Mesenchymal stem cell (in vitro differentiated cells and primary cell): ENCODE measurements around the gene IFI27L2.

Experiments
- DNase-seq: peaks from one replicate; pipeline ENCODE4 v3.0.0-alpha.2; 2013
- H2AFZ ChIP-seq: one replicate; pipeline ENCODE4 v1.6.1; 2013; ENCODE audit warnings: low read depth, mild to moderate bottlenecking, control low read depth, inconsistent platforms, low read length, moderate library complexity
- H2AK5ac ChIP-seq: 2 replicates; pipeline ENCODE4 v1.6.1; 2013; ENCODE audit warnings: low read length, moderate library complexity, mild to moderate bottlenecking, inconsistent platforms; ENCODE audit not compliant: severe bottlenecking
- H2BK120ac ChIP-seq: one replicate; pipeline ENCODE4 v1.6.1; 2013; ENCODE audit warnings: low read depth, mild to moderate bottlenecking, inconsistent platforms, low read length, moderate library complexity
- H2BK12ac ChIP-seq, 2 experiments: one replicate each; pipeline ENCODE4 v1.6.1; 2013; ENCODE audit warnings: inconsistent platforms in 2 of 2, low read length in 2 of 2, mild to moderate bottlenecking in 2 of 2, moderate library complexity in 2 of 2, control low read depth in 1 of 2
- H2BK15ac ChIP-seq: one replicate; pipeline ENCODE4 v1.6.1; 2013; ENCODE audit warnings: mild to moderate bottlenecking, low read depth, inconsistent platforms; ENCODE audit not compliant: poor library complexity, severe bottlenecking
- H2BK5ac ChIP-seq: 2 replicates; pipeline ENCODE4 v1.6.1; 2013; ENCODE audit warnings: low read depth, mild to moderate bottlenecking, low read length, control low read depth, inconsistent platforms; ENCODE audit not compliant: poor library complexity, severe bottlenecking
- H3K14ac ChIP-seq, 2 experiments: one replicate each; pipeline ENCODE4 v1.6.1; 2013; ENCODE audit warnings: inconsistent platforms in 2 of 2, low read length in 2 of 2, control low read depth in 1 of 2, mild to moderate bottlenecking in 1 of 2, moderate library complexity in 1 of 2
- H3K18ac ChIP-seq, 2 experiments: one replicate each; pipeline ENCODE4 v1.6.1; 2013; ENCODE audit warnings: inconsistent platforms in 2 of 2, low read length in 2 of 2, control low read depth in 1 of 2, low read depth in 1 of 2, mild to moderate bottlenecking in 1 of 2
- H3K23ac ChIP-seq, 2 experiments: one replicate each; pipeline ENCODE4 v1.6.1; 2013; ENCODE audit warnings: inconsistent platforms in 2 of 2, low read length in 2 of 2, mild to moderate bottlenecking in 2 of 2, moderate library complexity in 2 of 2, control low read depth in 1 of 2
- H3K27ac ChIP-seq: 2 replicates; pipeline ENCODE4 v1.5.1; 2013; ENCODE audit warnings: mild to moderate bottlenecking, moderate library complexity, low read length, control low read depth, inconsistent platforms; ENCODE audit not compliant: poor library complexity, severe bottlenecking
- H3K27me3 ChIP-seq, 2 experiments: 2 replicates each; pipeline versions ENCODE4 v1.6.1 to v1.7.0; 2013; ENCODE audit warnings: low read length in 2 of 2, mild to moderate bottlenecking in 2 of 2, moderate library complexity in 2 of 2, control low read depth in 1 of 2, inconsistent platforms in 1 of 2; ENCODE audit not compliant: control insufficient read depth in 1 of 2, insufficient read depth in 1 of 2
- H3K36me3 ChIP-seq, 2 experiments: 2 replicates each; pipeline versions ENCODE4 v1.6.1 to v1.7.0; 2013; ENCODE audit warnings: low read length in 2 of 2, control low read depth in 1 of 2, inconsistent platforms in 1 of 2, low read depth in 1 of 2, mild to moderate bottlenecking in 1 of 2; ENCODE audit not compliant: insufficient read depth in 2 of 2, control insufficient read depth in 1 of 2
- H3K4ac ChIP-seq, 2 experiments: one replicate each; pipeline ENCODE4 v1.6.1; 2013; ENCODE audit warnings: inconsistent platforms in 2 of 2, low read length in 2 of 2, mild to moderate bottlenecking in 2 of 2, moderate library complexity in 2 of 2, control low read depth in 1 of 2, low read depth in 1 of 2
- H3K4me1 ChIP-seq: 2 replicates; pipeline ENCODE4 v1.6.1; 2013; ENCODE audit warnings: low read depth, low read length, control low read depth; ENCODE audit not compliant: control insufficient read depth, insufficient read depth
- H3K4me2 ChIP-seq: 2 replicates; pipeline ENCODE4 v1.6.1; 2013; ENCODE audit warnings: low read length, mild to moderate bottlenecking, inconsistent platforms; ENCODE audit not compliant: poor library complexity, severe bottlenecking
- H3K4me3 ChIP-seq, 2 experiments: 2 replicates each; pipeline versions ENCODE4 v1.5.1 to v1.7.0; 2013; ENCODE audit warnings: low read length in 2 of 2, mild to moderate bottlenecking in 2 of 2, control low read depth in 1 of 2, low read depth in 1 of 2; ENCODE audit not compliant: insufficient read depth in 1 of 2
- H3K79me1 ChIP-seq: replicated peaks from 2 replicates; pipeline ENCODE4 v1.6.1; 2013; ENCODE audit warnings: mild to moderate bottlenecking, control low read depth, low read length, inconsistent platforms; ENCODE audit not compliant: poor library complexity, severe bottlenecking
- H3K9ac ChIP-seq: 2 replicates; pipeline ENCODE4 v1.7.0; 2013; ENCODE audit warnings: mild to moderate bottlenecking, low read length, moderate library complexity
- H3K9me3 ChIP-seq: 2 replicates; pipeline ENCODE4 v1.7.0; 2013; ENCODE audit warnings: mild to moderate bottlenecking, low read length; ENCODE audit not compliant: control insufficient read depth
- H4K8ac ChIP-seq: one replicate; pipeline ENCODE4 v1.6.1; 2013; ENCODE audit warnings: inconsistent platforms, mild to moderate bottlenecking, low read length, moderate library complexity
- H4K91ac ChIP-seq: one replicate; pipeline ENCODE4 v1.6.1; 2013; ENCODE audit warnings: mild to moderate bottlenecking, low read length, inconsistent platforms
- WGBS: methylation state at CpG from one replicate; pipeline ENCODE4 v1.1.7; 2013; ENCODE audit warnings: mixed read lengths; 5-methylcytosine and 5-hydroxymethylcytosine counted together

Gene IFI27L2

DNA sequence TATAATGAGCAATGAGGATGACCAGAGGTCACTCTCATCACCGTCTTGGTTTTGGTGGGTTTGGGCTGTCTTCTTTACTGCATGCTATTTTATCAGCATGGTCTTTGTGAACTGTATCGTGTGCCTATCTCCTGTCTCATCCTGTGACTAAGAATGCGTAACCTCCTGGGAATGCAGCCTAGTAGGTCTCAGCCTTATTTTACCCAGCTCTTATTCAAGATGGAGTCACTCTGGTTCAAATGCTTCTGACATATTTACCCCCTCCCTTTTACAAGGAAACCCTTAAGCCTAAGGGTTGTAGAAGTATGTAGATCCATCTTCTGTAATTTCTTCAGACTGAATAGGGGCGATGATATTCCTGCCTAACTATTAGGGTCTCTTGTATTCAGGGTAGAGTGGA lies 39.9 kb downstream of the IFI27L2 start:
- Histone ChIP-seq H3K4me2 (no peak overlapping the region), H2BK5ac (no peak overlapping the region), H3K4me1 (no peaks in the 10 kb centered on the region), H2BK120ac (no peak overlapping the region), H3K27ac (no peak overlapping the region), H3K4ac (no peak overlapping the region), H3K14ac (no peak overlapping the region), H3K9ac (no peak overlapping the region), H4K91ac (no peak overlapping the region), H2AK5ac (no peak overlapping the region), H3K23ac (no peak overlapping the region), H3K9me3 (no peaks in the 10 kb centered on the region), H3K36me3 (no peaks in the 10 kb centered on the region), H3K79me1 (peaks cover 23% of the 10 kb centered on the region), H2AFZ (no peak overlapping the region), H3K18ac (peak overlapping the region in 1 of 2 experiments; percentile 34), H2BK12ac (no peak overlapping the region), H3K27me3 (no peaks in the 10 kb centered on the region), H4K8ac (no peak overlapping the region), H2BK15ac (no peak overlapping the region), H3K4me3 (no peak overlapping the region)
- 57% methylated on average over 4 of the region's 4 CpGs for WGBS
- DNase-seq, result no peak

DNA sequence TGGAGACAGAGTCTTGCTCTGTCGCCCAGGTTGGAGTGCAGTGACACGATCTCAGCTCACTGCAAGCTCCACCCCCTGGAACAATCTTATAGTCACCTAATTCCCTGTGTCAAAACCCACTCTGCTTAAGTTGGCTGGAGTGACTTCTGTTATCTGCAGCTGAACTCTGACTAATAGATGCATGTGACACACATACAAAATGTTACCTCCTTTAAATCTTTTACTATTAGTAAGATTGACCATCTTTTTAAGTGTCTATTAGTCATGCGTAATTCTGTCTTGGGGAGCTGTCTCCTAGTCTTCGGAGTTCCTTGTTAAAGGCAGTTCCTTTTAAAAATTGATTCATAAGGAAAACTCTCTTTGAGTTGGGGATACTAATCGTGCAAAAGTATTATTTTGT lies 40.9 kb downstream of the IFI27L2 start:
- H3K27me3 ChIP-seq, result no peaks in the 10 kb centered on the region
- WGBS, result 35% methylated on average over 4 of the region's 5 CpGs
- H3K9ac ChIP-seq, result no peak overlapping the region
- H2BK120ac ChIP-seq, result no peak overlapping the region
- no peak overlapping the region for H2BK5ac ChIP-seq
- H2AFZ ChIP-seq, result no peak overlapping the region
- no peak overlapping the region for H3K4me3 ChIP-seq
- no peak overlapping the region for H3K4me2 ChIP-seq
- H3K9me3 ChIP-seq, result no peaks in the 10 kb centered on the region
- H3K18ac ChIP-seq, result no peak overlapping the region
- no peak overlapping the region for H2BK12ac ChIP-seq
- H3K36me3 ChIP-seq, result no peaks in the 10 kb centered on the region
- H3K14ac ChIP-seq, result no peak overlapping the region
- no peaks in the 10 kb centered on the region for H3K4me1 ChIP-seq
- no peak overlapping the region for H4K91ac ChIP-seq
- H3K27ac ChIP-seq, result no peak overlapping the region
- DNase-seq, result peak; percentile 50
- no peak overlapping the region for H4K8ac ChIP-seq
- peaks cover 23% of the 10 kb centered on the region for H3K79me1 ChIP-seq
- H2AK5ac ChIP-seq, result no peak overlapping the region
- H3K4ac ChIP-seq, result no peak overlapping the region
- no peak overlapping the region for H3K23ac ChIP-seq
- no peak overlapping the region for H2BK15ac ChIP-seq

DNA sequence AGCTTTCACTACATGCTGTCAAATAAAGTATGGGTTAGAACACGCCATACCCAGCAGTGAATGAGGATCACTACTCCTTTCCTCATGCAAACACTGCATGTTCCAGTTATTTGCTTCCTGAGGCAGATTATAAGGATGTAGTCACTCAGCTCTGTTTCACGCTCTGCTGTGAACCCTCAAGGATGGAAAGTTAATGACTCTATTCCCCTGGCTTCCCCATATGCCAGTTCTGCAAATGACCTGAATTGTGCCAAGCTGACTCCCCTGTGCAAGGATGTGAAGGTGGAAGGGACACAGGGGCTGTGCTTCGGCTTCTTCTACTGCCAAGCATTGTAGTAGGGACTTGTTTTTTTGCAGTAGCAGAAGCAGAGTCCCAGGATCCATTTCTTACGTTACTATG lies 41.5 kb downstream of the IFI27L2 start:
- peaks cover 28% of the 10 kb centered on the region for H3K79me1 ChIP-seq
- no peak overlapping the region for H2BK120ac ChIP-seq
- H2BK15ac ChIP-seq, result no peak overlapping the region
- no peak overlapping the region for H2BK5ac ChIP-seq
- H3K27ac ChIP-seq, result no peak overlapping the region
- H3K18ac ChIP-seq, result peak overlapping the region; percentile 54 to 66
- no peaks in the 10 kb centered on the region for H3K4me1 ChIP-seq
- H2AFZ ChIP-seq, result no peak overlapping the region
- H4K8ac ChIP-seq, result no peak overlapping the region
- WGBS, result 97% methylated on average over 4 of the region's 4 CpGs
- no peak for DNase-seq
- H2BK12ac ChIP-seq, result peak overlapping the region in 1 of 2 experiments; percentile 52
- H3K4ac ChIP-seq, result no peak overlapping the region
- H3K27me3 ChIP-seq, result no peaks in the 10 kb centered on the region
- H3K23ac ChIP-seq, result no peak overlapping the region
- H3K9me3 ChIP-seq, result no peaks in the 10 kb centered on the region
- no peaks in the 10 kb centered on the region for H3K36me3 ChIP-seq
- H3K14ac ChIP-seq, result no peak overlapping the region
- no peak overlapping the region for H3K4me3 ChIP-seq
- no peak overlapping the region for H2AK5ac ChIP-seq
- no peak overlapping the region for H4K91ac ChIP-seq
- H3K4me2 ChIP-seq, result no peak overlapping the region
- H3K9ac ChIP-seq, result no peak overlapping the region

DNA sequence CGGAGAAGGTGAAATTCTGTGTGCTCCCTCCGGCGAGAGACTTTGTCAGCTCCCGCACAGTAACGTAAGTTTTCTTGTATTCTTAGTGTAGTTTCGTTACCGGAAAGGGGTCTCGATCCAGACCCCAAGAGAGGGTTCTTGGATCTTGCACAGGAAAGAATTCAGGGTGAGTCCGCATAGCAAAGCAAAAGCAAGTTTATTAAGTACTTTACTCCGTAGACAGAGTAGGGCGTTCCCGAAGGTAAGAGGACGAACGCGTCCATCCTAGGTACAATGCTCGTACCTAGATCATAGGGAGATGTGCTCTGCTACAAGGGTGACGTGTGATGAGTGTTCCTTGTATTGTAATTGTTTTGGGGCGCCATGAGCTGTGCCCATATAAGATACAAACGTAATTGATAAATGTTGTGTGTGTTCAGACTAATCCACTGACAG lies 48.0 kb downstream of the IFI27L2 start:
- Histone ChIP-seq H2BK5ac (no peak overlapping the region), H3K79me1 (peaks cover 18% of the 10 kb centered on the region), H2BK15ac (no peak overlapping the region), H3K36me3 (peaks cover 8 to 27% of the 10 kb centered on the region in 2 experiments), H3K14ac (no peak overlapping the region), H2AFZ (peak overlapping the region; percentile 68), H3K9me3 (no peaks in the 10 kb centered on the region), H3K4me2 (peak overlapping the region; percentile 67), H3K23ac (no peak overlapping the region), H3K27ac (peak overlapping the region; percentile 59), H3K4me3 (peak overlapping the region; percentile 90 to 96), H3K4ac (no peak overlapping the region), H4K91ac (no peak overlapping the region), H3K27me3 (no peaks in the 10 kb centered on the region), H2BK120ac (no peak overlapping the region), H3K4me1 (peaks cover 5% of the 10 kb centered on the region), H3K9ac (peak overlapping the region; percentile 99), H2BK12ac (no peak overlapping the region), H2AK5ac (no peak overlapping the region), H3K18ac (no peak overlapping the region), H4K8ac (no peak overlapping the region)
- no peak for DNase-seq
- WGBS, result 1% methylated on average over 17 of the region's 19 CpGs
